Astrocyte of the cerebellum (primary cell): Measurements from ENCODE around the gene PLEKHH3.
"Not testable (repeated sequence)": the region's sequence is repeated elsewhere in the genome, so short reads cannot be mapped to it uniquely, and the experiment has no call there.

Experiments
- DNase-seq: peaks from one replicate; pipeline ENCODE4 v3.0.0-alpha.2; 2011; ENCODE audit warnings: low read depth
- H3K4me3 ChIP-seq: 2 replicates; pipeline ENCODE4 v1.5.1; 2011; ENCODE audit warnings: mild to moderate bottlenecking, low read depth, low read length, moderate library complexity
- in situ Hi-C: cut with HindIII; loops from 2 replicates; pipeline ENCODE4 v1.10.0; 2017; ENCODE audit warnings: low sequenced_read_pairs
- TF ChIP-seq, protein P1 (sequence below): IDR thresholded peaks from 2 replicates; pipeline ENCODE4 v1.5.1; 2012; ENCODE audit warnings: low read length, low read depth, moderate library complexity, mild to moderate bottlenecking; ENCODE audit errors: missing control alignments

PLEKHH3 gene

DNA sequence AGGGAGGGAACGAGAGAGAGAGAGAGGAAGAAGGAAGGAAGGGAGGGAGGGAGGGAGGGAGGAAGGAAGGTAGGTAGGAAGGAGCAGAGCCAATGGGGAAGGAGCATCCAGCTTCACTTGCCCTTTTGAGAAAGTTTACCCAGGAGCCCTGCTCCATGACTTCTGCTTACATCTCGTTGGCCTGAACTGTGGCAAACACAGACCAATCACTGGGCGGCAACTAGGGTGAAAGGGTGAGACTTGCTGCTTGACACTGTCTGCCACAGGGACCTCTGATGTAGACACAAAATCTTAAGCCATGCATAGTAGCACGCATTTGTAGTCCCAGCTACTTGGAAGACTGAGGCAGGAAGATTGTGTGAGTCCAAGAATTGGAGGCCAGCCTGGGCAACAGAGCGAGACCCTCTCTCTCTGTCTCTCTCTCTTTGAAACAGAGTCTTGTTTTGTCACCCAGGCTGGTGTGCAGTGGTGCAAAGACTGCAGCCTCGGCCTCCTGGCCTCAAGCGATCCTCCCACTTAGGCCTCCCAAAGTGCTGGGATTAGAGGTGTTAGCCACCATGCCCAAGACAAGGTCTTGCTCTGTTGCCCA, 37.2 kb downstream of the PLEKHH3 start:
- no peak for DNase-seq
- in situ Hi-C loops: no loop called here
- TF ChIP-seq, protein P1, sequence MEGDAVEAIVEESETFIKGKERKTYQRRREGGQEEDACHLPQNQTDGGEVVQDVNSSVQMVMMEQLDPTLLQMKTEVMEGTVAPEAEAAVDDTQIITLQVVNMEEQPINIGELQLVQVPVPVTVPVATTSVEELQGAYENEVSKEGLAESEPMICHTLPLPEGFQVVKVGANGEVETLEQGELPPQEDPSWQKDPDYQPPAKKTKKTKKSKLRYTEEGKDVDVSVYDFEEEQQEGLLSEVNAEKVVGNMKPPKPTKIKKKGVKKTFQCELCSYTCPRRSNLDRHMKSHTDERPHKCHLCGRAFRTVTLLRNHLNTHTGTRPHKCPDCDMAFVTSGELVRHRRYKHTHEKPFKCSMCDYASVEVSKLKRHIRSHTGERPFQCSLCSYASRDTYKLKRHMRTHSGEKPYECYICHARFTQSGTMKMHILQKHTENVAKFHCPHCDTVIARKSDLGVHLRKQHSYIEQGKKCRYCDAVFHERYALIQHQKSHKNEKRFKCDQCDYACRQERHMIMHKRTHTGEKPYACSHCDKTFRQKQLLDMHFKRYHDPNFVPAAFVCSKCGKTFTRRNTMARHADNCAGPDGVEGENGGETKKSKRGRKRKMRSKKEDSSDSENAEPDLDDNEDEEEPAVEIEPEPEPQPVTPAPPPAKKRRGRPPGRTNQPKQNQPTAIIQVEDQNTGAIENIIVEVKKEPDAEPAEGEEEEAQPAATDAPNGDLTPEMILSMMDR: no peak
- no peak overlapping the region for H3K4me3 ChIP-seq

DNA sequence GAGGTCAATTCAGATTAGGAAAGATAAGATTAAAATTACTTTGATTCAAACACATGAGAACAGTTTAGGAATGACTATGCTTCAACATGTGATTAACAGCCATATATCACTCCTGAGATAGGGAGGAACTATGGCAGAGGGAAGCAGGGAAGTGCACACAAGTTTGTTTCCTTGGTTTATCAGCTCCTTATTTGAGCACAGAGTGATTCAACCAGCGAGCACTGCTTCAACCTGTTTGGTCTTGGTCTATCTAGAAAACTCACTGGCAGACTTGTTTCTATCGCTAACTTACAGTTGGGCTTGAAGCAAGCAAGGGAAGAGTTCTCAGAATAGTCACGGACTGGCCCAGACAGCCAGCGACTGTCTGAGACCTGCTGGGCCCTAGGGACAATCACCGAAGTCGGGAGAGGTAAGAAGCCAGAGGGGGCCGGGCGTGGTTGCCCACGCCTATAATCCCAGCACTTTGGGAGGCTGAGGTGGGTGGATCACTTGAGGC, 43.8 kb downstream of the PLEKHH3 start:
- in situ Hi-C loops: no loop called here
- DNase-seq: no peak
- TF ChIP-seq, protein P1: no peak
- H3K4me3 ChIP-seq: no peak overlapping the region

DNA sequence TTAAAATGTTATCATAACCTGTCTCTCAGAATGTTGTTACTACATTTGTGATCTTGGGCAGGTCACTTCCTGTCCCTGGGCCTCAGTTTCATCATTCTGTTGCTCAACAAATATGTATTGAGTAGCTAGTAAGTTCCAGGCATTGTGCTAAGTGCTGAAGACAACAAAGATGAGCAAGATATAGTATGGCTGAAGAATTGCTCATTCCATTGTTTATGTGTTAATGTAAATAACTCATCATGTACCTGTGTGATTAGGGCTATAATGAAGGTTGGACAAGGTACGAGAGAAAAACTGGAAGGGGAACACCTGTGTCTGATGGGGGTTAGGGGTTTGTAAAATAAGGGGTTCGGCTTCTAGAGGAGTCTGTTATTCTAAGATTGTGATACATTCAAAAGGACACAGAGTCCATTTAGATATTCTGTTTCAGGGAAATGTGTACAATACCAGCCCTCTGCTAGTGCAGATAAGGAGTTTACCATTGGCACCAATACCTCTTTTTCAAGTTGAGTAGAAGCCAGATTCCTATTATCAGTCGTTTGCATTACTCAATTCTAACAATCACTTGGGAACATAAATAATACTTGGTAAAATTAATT, 47.3 kb downstream of the PLEKHH3 start:
- DNase-seq: no peak
- TF ChIP-seq, protein P1: no peak
- in situ Hi-C loops: no loop called here
- H3K4me3 ChIP-seq: no peak overlapping the region

DNA sequence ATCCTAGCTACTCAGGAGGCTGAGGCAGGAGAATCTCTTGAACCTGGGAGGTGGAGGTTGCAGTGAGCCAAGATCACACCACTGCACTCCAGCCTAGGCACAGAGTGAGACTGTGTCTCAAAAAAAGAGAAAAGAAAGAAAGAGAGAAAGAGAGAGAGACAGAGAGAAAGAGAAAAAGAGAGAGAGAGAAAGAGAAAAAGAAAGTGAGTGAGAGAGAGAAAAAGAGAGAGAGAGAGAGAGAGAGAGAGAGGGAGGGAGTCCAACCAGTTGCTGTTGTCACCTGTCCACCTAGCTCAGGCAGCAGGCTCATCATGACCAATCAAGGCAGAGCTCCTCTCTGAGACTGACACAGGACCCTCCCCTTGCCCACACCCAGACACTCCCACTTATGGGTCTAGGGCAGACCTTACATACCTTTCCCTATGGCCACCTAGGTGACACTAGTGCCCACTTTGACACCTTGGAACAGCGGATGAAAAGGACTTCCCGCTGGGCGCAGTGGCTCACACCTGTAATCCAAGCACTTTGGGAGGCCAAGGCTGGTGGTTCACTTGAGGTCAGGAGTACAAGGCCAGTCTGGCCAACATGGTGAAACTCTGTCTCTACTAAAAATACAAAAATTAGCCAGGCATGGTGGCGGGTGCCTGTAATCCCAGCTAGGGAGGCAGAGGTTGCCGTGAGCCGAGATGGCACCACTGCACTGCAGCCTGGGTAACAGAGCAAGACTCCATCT, 49.6 kb downstream of the PLEKHH3 start:
- H3K4me3 ChIP-seq, DNase-seq, in situ Hi-C loops: not testable (repeated sequence)

DNA sequence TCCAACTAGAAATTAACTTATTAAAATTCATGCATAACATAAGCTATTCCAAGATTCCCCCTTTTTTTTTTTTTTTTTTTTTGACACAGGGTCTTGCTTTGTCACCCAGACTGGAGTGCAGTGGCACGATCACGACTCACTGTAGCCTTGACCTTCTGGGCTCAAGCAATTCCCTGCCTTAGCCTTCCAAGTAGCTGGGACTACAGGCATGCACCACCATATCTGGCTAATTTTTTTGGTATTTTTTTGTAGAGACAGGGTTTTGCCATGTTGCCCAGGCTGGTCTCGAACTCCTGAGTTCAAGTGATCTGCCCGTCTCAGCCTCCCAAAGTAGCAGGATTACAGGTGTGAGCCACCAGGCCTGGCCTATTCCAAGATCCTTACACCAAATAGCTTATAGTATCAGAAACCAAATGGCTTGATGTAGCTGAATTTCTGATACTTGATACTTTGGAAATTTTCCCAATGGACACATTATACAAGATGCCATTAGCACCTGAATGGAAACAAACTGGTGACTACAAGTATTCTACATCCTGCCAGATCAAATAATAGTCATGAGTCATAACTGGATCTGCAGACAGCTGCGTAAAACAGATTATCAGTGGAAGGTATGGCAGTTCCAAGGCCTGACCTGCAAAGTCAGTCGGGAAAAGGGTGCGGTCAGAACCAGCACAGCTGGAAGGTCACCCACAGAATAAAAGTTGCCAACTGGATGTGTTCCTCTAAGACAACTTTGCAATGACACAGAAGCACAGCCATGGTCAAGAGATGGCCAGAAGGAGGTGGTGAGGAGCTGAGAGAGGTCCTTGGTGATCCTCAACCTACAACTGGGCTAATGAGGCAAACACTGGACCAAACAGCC, 52.8 kb downstream of the PLEKHH3 start:
- DNase-seq: peak; percentile 41
- in situ Hi-C loops: no loop called here
- TF ChIP-seq, protein P1: no peak
- H3K4me3 ChIP-seq: no peak overlapping the region

DNA sequence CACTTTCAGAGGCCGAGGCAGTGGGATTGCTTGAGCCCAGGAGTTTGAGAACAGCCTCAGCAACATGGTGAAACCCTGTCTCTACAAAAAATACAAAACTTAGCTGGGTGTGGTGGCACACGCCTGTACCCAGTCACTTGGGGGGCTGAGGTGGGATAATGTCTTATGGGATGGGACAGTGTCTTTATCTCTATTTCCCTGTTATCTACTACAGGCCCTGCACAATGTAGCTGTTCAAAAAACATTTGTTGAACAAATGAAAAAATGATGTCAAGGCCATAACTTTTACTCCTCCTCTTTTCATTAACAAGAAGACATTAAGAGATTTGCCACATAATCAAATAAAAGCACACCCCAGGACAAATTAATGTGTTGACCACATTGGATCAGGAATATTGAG, 53.5 kb downstream of the PLEKHH3 start:
- in situ Hi-C loops: no loop called here
- H3K4me3 ChIP-seq: no peak overlapping the region
- TF ChIP-seq, protein P1: no peak
- no peak for DNase-seq

DNA sequence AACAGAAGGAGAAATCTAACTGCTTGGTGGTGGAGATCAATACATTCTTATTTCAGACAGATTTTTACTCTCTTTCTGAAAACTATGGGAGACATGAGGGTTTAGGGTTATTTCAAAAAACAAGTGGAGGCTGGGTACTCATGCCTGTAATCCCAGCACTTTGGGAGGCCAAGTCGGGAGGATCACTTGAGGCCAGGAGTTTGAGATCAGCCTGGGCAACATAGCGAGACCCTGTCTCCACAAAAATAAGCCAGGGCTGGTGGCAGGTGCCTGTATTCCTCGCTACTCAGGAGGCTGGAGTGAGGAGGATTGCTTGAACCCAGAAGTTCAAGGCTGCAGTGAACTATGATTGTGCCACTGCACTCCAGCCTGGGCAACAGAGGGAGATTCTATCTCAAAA, 54.8 kb downstream of the PLEKHH3 start:
- H3K4me3 ChIP-seq, DNase-seq, in situ Hi-C loops: not testable (repeated sequence)
